NCI-H69 (cell line): ENCODE results near the gene BAG3.
A peak's percentile ranks its signal among the peaks of the same experiment; 100 is the strongest.
"Not testable (repeated sequence)": the region's sequence is repeated elsewhere in the genome, so short reads cannot be mapped to it uniquely, and the experiment has no call there.

ENCODE experiments used
- DNase-seq: peaks from one replicate; lab custom pipeline; 2025; lab: John Stamatoyannopoulos, UW

Gene BAG3

DNA sequence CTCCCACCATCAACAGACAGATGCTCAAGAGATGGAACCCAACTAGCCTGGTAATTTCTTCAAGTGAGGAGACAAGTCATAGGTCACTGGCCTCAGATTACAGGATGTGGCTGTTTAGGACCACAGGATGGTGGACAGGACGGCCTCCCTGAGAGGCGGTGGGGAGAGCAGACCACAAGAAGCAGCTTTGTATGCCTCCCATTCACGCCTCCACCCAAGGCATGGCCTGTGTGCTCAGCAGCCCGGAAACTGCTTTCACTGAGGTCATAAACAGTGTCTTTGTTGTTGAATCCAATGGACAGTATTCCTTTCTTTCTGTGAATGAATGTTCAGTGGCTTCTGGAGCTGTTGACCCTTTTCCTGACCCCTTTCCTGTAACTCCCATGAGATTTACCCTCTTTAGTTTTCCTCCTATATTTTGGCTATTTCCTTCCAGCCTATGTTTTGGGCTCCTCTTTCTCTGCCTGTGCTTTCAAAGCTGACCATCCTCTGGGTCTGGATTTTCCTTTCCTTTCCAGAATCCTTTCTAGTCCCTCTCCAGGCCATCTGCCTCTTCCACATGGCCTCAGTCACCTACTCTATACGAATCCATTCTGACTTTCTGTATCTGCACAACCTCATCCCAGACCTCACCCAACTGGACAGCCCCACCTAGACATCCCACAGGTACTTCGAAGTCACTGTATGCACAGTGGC, 42.2 kb downstream of the BAG3 start:
- no peak for DNase-seq

GRCh38 chr10:119694608-119695007, 43.4 kb downstream of the BAG3 start:
- no peak for DNase-seq

DNA sequence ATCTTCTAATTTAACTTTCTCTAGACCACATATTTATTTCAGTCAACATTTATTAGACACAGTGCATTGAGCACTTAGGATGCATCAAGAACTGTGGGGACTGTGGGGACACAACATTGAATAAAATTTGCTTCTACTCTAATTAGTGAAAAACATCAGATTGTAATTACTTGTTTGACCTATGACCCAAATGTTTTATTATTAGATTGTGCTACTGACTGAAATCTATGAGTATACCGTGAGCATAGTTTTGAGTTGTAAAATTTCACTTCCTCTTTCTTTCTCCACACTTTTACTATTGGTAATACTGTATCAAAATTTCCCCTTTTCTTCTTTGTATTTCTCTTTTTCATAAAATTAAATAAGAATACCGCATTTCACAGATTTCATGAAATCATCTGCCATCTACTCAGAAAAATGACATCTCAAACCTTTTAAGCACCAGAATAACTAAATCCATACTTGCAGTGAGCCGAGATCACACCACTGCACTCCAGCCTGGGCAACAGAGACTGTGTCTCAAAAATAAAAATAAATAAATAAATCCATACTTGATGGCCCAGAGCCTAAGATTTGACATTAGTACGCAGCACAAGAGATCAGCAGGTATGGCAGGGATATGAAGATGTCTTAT, 49.3 kb downstream of the BAG3 start:
- no peak for DNase-seq

DNA sequence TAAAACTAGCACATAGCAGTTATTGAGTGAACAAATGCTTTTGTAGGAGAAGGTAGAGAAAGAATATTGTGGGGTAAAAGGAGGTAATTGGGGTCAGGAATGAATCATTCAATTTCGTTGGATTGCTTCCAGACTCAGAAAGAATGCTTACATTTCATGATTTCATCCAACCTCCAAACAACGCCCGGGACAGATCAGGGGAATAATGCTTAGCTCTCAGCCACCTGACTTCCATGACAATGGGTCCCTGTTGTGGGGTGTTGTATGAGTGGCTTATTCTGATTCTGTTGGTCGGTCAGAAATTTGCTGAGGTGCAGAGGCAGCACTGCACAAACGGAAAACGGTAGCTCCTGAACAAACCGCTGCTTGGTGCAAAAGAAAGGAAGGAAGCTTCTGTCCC, 50.7 kb downstream of the BAG3 start:
- DNase-seq = peak; percentile 38

DNA sequence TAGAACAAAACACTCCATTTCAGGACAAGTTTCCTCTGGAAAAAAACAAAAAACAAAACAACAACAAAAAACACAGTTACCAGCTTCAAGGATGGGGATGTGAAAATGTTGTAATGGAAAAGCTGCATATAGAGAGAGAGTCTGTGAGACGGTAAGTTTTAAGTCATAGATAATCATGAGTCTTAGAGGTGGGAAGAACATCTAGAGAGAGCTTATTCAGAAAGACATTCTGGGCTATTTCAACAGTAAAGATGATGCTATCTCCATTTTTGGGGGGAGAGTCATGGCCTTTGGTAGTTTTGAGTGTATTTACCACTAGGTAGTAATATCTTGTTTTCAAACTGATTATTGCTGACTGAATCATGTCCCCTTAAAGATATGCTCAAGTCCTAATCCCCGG, 51.4 kb downstream of the BAG3 start:
- no peak for DNase-seq

- DNase-seq = no peak
These were observed 52.8 kb downstream of the BAG3 start for GRCh38 chr10:119703903-119704508.

GRCh38 chr10:119705434-119705831, 54.3 kb downstream of the BAG3 start:
- DNase-seq = no peak

GRCh38 chr10:119706521-119707278, 55.5 kb downstream of the BAG3 start:
- peak; percentile 38 for DNase-seq

- not testable (repeated sequence) for DNase-seq
These were observed 56.2 kb downstream of the BAG3 start for GRCh38 chr10:119707331-119707730.

- DNase-seq = not testable (repeated sequence)
These were observed 59.8 kb downstream of the BAG3 start for GRCh38 chr10:119710935-119711334.

- DNase-seq = no peak
These were observed 62.7 kb downstream of the BAG3 start for GRCh38 chr10:119713744-119714483.

- no peak for DNase-seq
These were observed 63.3 kb downstream of the BAG3 start for GRCh38 chr10:119714484-119714816.

DNA sequence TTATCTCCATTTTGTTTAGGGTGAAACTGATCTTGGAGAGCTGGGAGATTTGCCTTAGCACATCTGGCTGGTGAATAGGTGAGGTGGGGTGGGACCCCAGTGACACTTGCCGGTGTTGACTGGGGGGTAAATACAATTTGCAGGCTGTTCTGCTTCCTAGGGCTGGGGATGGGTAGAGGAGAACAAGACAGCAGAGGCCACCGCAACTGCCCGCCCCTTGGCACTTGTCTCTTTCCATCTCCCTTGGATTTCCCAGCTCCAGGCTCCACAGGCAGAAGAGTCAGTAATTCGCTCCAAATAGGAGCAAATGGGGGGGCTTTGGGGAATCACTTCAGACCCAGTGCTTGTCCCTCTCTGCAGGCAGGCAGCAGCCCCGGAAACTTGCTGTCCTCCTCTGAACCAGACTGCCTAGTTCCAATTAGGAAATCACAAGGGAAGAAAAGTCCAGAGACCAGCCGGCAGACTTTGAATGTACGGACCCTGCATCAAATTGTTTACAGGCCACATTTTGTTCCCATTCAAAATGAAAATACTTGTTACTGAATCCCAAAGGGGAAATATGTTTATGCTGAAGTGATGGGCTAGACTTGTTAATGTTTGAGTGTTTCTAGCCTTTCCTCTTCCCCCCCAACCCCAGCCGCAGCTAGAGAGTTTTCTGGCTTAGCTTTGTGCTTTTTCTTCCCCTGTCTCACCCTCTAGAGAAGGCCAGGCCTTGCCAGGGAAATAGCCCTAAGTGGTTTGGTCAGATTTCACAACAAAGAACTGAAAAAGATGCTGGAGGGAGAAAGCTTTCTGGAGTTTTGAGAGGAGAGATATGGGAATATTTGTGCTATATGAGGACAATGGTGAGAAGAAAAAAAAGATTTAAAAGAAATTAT, 64.7 kb downstream of the BAG3 start:
- no peak for DNase-seq

DNA sequence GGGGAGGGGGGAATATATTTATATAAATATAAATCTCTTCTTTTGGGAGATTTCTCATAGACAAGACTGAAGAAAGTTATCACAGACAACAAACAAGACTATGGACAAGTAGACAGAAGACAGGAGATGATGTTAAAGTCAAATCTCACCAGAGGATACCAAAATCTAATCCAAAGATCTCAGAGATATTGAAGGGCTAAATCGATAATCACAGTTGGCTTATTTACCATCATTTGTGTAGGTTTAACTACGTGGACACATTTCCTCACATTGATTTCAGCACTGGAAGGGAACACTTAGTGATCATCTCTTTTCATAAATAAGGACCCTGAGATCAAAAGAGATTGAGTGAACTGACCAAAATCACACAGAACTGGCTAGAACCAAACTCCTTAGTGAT, 72.0 kb downstream of the BAG3 start:
- no peak for DNase-seq

- DNase-seq = no peak
These were observed 72.4 kb downstream of the BAG3 start for GRCh38 chr10:119723624-119724023.

GRCh38 chr10:119724593-119725516, 73.7 kb downstream of the BAG3 start:
- peak; percentile 59 for DNase-seq

GRCh38 chr10:119725517-119725827, 74.3 kb downstream of the BAG3 start:
- no peak for DNase-seq

GRCh38 chr10:119725828-119726675, 74.9 kb downstream of the BAG3 start, which contains the start of gene INPP5F:
INPP5F (plus strand) TSS chr10:119726050; CDS start chr10:119726263, 213 bp downstream.
- DNase-seq = peak; percentile 97

- no peak for DNase-seq
These were observed 75.6 kb downstream of the BAG3 start for GRCh38 chr10:119726676-119727261.
